OCI-LY1 (cell line): ENCODE measurements around the gene C17orf50.

Experiments
- CTCF ChIP-seq: fragments of 200-600 bp; sonication (generic), shearing (Covaris generic); IDR thresholded peaks from 2 replicates; pipeline ENCODE4 v1.5.1; 2017; ENCODE audit warnings: mild to moderate bottlenecking, antibody characterized with exemption, low read length, moderate library complexity, mixed read lengths
- EZH2 ChIP-seq: fragments of 200-600 bp; sonication (generic), shearing (Covaris generic); IDR thresholded peaks from 2 replicates; pipeline ENCODE4 v1.8.0; 2017; ENCODE audit warnings: borderline replicate concordance, mixed run types, mild to moderate bottlenecking, antibody characterized with exemption, low read length, moderate library complexity, mixed read lengths

DNA sequence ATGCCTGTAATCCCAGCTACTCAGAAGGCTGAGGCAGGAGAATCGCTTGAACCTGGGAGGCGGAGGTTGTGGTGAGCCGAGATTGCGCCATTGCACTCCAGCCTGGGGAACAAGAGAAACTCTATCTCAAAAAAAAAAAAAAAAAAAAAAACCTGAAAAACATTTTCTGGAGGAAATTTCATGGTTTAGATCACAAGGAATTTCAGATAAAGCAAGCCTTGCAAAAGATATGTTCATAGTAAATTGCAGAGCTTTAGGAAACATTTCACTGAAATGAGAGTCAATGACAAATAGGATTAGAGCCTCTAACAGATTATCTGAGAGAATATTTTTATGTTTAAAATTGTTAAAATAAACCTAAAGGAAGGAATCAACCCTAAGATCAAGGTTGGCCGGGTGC lies 51.8 kb downstream of the C17orf50 start:
- TF ChIP-seq CTCF = no peak
- no peak for TF ChIP-seq EZH2
